Muscle of leg (tissue), 11 donors: ENCODE measurements around the gene POLRMT. TPM values are rescaled to one million over a fixed set of nuclear protein-coding genes. Genes with fewer than 3 reads are reported as not detected.
"Not testable (repeated sequence)": the region's sequence is repeated elsewhere in the genome, so short reads cannot be mapped to it uniquely, and the experiment has no call there.

ENCODE experiments used
- DNase-seq: peaks from one replicate; pipeline ENCODE4 v3.0.0; 2013
- H3K27ac ChIP-seq: one replicate; pipeline ENCODE4 v1.5.1; 2013; ENCODE audit warnings: mild to moderate bottlenecking, low read length, control low read depth
- H3K27me3 ChIP-seq: one replicate; pipeline ENCODE4 v1.6.1; 2013; ENCODE audit warnings: low read length; ENCODE audit not compliant: control insufficient read depth, insufficient read depth
- H3K36me3 ChIP-seq: one replicate; pipeline ENCODE4 v1.6.1; 2013; ENCODE audit warnings: low read length; ENCODE audit not compliant: control insufficient read depth, insufficient read depth
- H3K4me1 ChIP-seq: one replicate; pipeline ENCODE4 v1.6.1; 2013; ENCODE audit warnings: low read length; ENCODE audit not compliant: control insufficient read depth, insufficient read depth
- H3K4me3 ChIP-seq: one replicate; pipeline ENCODE4 v1.5.1; 2013; ENCODE audit warnings: low read length, control low read depth
- H3K9me3 ChIP-seq: replicated peaks from 2 replicates; pipeline ENCODE4 v1.6.1; 2013; ENCODE audit warnings: low read depth, low read length; ENCODE audit not compliant: control insufficient read depth
- WGBS: methylation state at CpG from one replicate; pipeline ENCODE4 v1.1.5; 2013; ENCODE audit warnings: missing lambda C conversion rate; ENCODE audit not compliant: insufficient coverage; 5-methylcytosine and 5-hydroxymethylcytosine counted together
- polyA plus RNA-seq, 8 donors: library from polyadenylated mRNA; unstranded; fragments of 120-200 nt; gene quantifications; one replicate each; pipeline versions ENCODE4 v1.2.1 to v1.2.3, GENCODE V29; 2013; ENCODE audit warnings: inconsistent platforms in 1 of 8, low replicate concordance in 1 of 8; ENCODE audit not compliant: insufficient read length in 8 of 8, insufficient read depth in 1 of 8
- total RNA-seq: library from RNA; stranded (reverse); fragments of 120-200 nt; gene quantifications from one replicate; pipeline ENCODE4 v1.2.4, GENCODE V29; 2013

The POLRMT gene
- total and polyA plus RNA-seq, 9 donors, result 28.6 to 42.7 (median 34.0) TPM

GRCh38 chr19:610801-611480 is 22.4 kb downstream of the POLRMT start:
- no peaks in the 10 kb centered on the region for H3K9me3 ChIP-seq
- WGBS, result 17% methylated on average over 35 of the region's 36 CpGs
- H3K27me3 ChIP-seq, result peaks cover 13% of the 10 kb centered on the region
- no peaks in the 10 kb centered on the region for H3K36me3 ChIP-seq
- no peak overlapping the region for H3K27ac ChIP-seq
- peak; percentile 64 for DNase-seq
- H3K4me1 ChIP-seq, result peaks cover 26% of the 10 kb centered on the region
- no peak overlapping the region for H3K4me3 ChIP-seq

- DNase-seq, result peak; percentile 27
- Histone ChIP-seq H3K27me3 (peaks cover 9% of the 10 kb centered on the region), H3K27ac (no peak overlapping the region), H3K4me1 (peaks cover 26% of the 10 kb centered on the region), H3K4me3 (no peak overlapping the region), H3K9me3 (no peaks in the 10 kb centered on the region), H3K36me3 (no peaks in the 10 kb centered on the region)
- WGBS, result 57% methylated on average over 34 of the region's 38 CpGs
Observed at GRCh38 chr19:610071-610800, 23.1 kb downstream of the POLRMT start.

GRCh38 chr19:609004-609346 is 24.4 kb downstream of the POLRMT start:
- no peaks in the 10 kb centered on the region for H3K9me3 ChIP-seq
- 70% methylated on average over 15 of the region's 22 CpGs for WGBS
- H3K27ac ChIP-seq, result no peak overlapping the region
- peaks cover 3% of the 10 kb centered on the region for H3K27me3 ChIP-seq
- peak; percentile 59 for DNase-seq
- H3K36me3 ChIP-seq, result no peaks in the 10 kb centered on the region
- peaks cover 26% of the 10 kb centered on the region for H3K4me1 ChIP-seq
- H3K4me3 ChIP-seq, result no peak overlapping the region

GRCh38 chr19:608155-609003 is 25.0 kb downstream of the POLRMT start:
- Histone ChIP-seq H3K27me3 (peaks cover 3% of the 10 kb centered on the region), H3K4me3 (no peak overlapping the region), H3K9me3 (no peaks in the 10 kb centered on the region), H3K4me1 (peaks cover 26% of the 10 kb centered on the region), H3K36me3 (no peaks in the 10 kb centered on the region), H3K27ac (no peak overlapping the region)
- WGBS, result 71% methylated on average over 25 of the region's 30 CpGs
- no peak for DNase-seq

- Histone ChIP-seq H3K4me1 (peaks cover 26% of the 10 kb centered on the region), H3K27ac (no peak overlapping the region), H3K36me3 (no peaks in the 10 kb centered on the region), H3K4me3 (no peak overlapping the region), H3K27me3 (no peaks in the 10 kb centered on the region), H3K9me3 (no peaks in the 10 kb centered on the region)
- DNase-seq, result no peak
- WGBS, result 84% methylated on average over 30 of the region's 30 CpGs
Observed at GRCh38 chr19:607301-608154, 25.8 kb downstream of the POLRMT start.

GRCh38 chr19:605061-605971 is 28.0 kb downstream of the POLRMT start:
- not testable (repeated sequence) for H3K27me3 ChIP-seq, H3K4me3 ChIP-seq, DNase-seq, H3K9me3 ChIP-seq, H3K27ac ChIP-seq, H3K36me3 ChIP-seq
- WGBS, result 68% methylated on average over 6 of the region's 34 CpGs
- H3K4me1 ChIP-seq, result peaks cover 18% of the 10 kb centered on the region

- Histone ChIP-seq H3K36me3 (no peaks in the 10 kb centered on the region), H3K27me3 (no peaks in the 10 kb centered on the region), H3K4me3 (no peak overlapping the region), H3K4me1 (peaks cover 8% of the 10 kb centered on the region), H3K9me3 (no peaks in the 10 kb centered on the region), H3K27ac (no peak overlapping the region)
- 87% methylated on average over 8 of the region's 11 CpGs for WGBS
- no peak for DNase-seq
Observed at GRCh38 chr19:604355-604754, 29.0 kb downstream of the POLRMT start.

GRCh38 chr19:603779-604178 is 29.6 kb downstream of the POLRMT start:
- not testable (repeated sequence) for DNase-seq, H3K4me3 ChIP-seq, H3K27me3 ChIP-seq, H3K4me1 ChIP-seq, H3K9me3 ChIP-seq, H3K36me3 ChIP-seq, H3K27ac ChIP-seq
- 96% methylated on average over 13 of the region's 20 CpGs for WGBS

- H3K27ac ChIP-seq, H3K9me3 ChIP-seq, H3K36me3 ChIP-seq, H3K27me3 ChIP-seq, H3K4me3 ChIP-seq, DNase-seq, H3K4me1 ChIP-seq: not testable (repeated sequence)
- WGBS, result 88% methylated on average over 11 of the region's 13 CpGs
Observed at GRCh38 chr19:603302-603639, 30.1 kb downstream of the POLRMT start.
